Kidney (tissue), 14 donors: Measurements from ENCODE around the gene DNASE1L1. TPM values are rescaled to one million over a fixed set of nuclear protein-coding genes. Genes with fewer than 3 reads are reported as not detected.
A peak's percentile ranks its signal among the peaks of the same experiment; 100 is the strongest.

Experiments
- DNase-seq, 5 donors: peaks; one replicate each; pipeline ENCODE4 v3.0.0-alpha.2; 2013 to 2020
- FAIRE-seq: peaks from 2 replicates; lab custom pipeline; 2012; peaks lifted over from hg19 to GRCh38; lab: Jason Lieb, UNC
- H3K27ac ChIP-seq, 2 donors: one replicate each; pipeline ENCODE4 v1.7.0; 2013; ENCODE audit warnings: low read depth in 2 of 2, low read length in 2 of 2, inconsistent platforms in 1 of 2
- H3K27me3 ChIP-seq: one replicate; pipeline ENCODE4 v1.7.1; 2013; ENCODE audit warnings: low read length, inconsistent platforms; ENCODE audit not compliant: control insufficient read depth, insufficient read depth
- H3K36me3 ChIP-seq, 3 donors: one replicate each; pipeline versions ENCODE4 v1.7.0 to v1.7.1; 2013; ENCODE audit warnings: low read length in 3 of 3, control low read depth in 1 of 3, inconsistent platforms in 1 of 3; ENCODE audit not compliant: insufficient read depth in 3 of 3, control insufficient read depth in 2 of 3
- H3K4me1 ChIP-seq, 3 donors: one replicate each; pipeline versions ENCODE4 v1.7.0 to v1.7.1; 2013; ENCODE audit warnings: low read length in 3 of 3, inconsistent platforms in 1 of 3, low read depth in 1 of 3; ENCODE audit not compliant: control insufficient read depth in 2 of 3, insufficient read depth in 2 of 3
- H3K4me3 ChIP-seq, 3 donors: one replicate each; pipeline versions ENCODE4 v1.7.0 to v1.8.1; 2013; ENCODE audit warnings: low read length in 3 of 3, control low read depth in 1 of 3, inconsistent platforms in 1 of 3
- H3K9ac ChIP-seq, 3 donors: one replicate each; pipeline versions ENCODE4 v1.7.0 to v1.7.1; 2013; ENCODE audit warnings: low read length in 3 of 3, control low read depth in 1 of 3, inconsistent platforms in 1 of 3
- H3K9me3 ChIP-seq, 3 donors: one replicate each; pipeline versions ENCODE4 v1.7.0 to v1.7.1; 2013; ENCODE audit warnings: low read length in 3 of 3, control low read depth in 1 of 3, inconsistent platforms in 1 of 3; ENCODE audit not compliant: control insufficient read depth in 2 of 3, insufficient read depth in 1 of 3
- intact Hi-C: fragments of 100-400 bp; cut with DNase I; formaldehyde crosslinking; loops from one replicate; pipeline ENCODE4 v1.11.1; 2022
- polyA plus RNA-seq: library from polyadenylated mRNA; stranded (reverse); fragments of 350-450 nt; fragmentation: Illumina TruSeq; extraction: RNeasy Lipid Tissue Mini Kit (QIAGEN cat#74804); gene quantifications from one replicate; pipeline ENCODE4 v1.2.3, GENCODE V29; 2014; ENCODE audit warnings: low read depth, low replicate concordance; ENCODE audit not compliant: insufficient read depth
- total RNA-seq: library from RNA; stranded (reverse); fragmentation: NEBNext Ultra II Directional; extraction: Animal tissue kit (Norgen Biotek cat#: 25700); gene quantifications from one replicate; pipeline ENCODE4 v1.2.1, GENCODE V29; 2021
- TF ChIP-seq, protein P1 (sequence below): IDR thresholded peaks from 3 replicates; pipeline ENCODE4 v1.5.1; 2012; ENCODE audit warnings: mild to moderate bottlenecking, moderate library complexity, borderline replicate concordance; ENCODE audit not compliant: insufficient read depth; ENCODE audit errors: extremely low read depth
- donor health status: control.
- donor health status: control.
- donor health status: control.
- donor health status: control.
- donor health status: control.
- donor health status: DM: yes; HTN: yes; CAD: no.
- donor health status: Normal renal cell carcinoma (clear cell type).

DNASE1L1 gene
- total and polyA plus RNA-seq, 2 donors from 2014 or later = 28.0 to 33.8 TPM

DNA sequence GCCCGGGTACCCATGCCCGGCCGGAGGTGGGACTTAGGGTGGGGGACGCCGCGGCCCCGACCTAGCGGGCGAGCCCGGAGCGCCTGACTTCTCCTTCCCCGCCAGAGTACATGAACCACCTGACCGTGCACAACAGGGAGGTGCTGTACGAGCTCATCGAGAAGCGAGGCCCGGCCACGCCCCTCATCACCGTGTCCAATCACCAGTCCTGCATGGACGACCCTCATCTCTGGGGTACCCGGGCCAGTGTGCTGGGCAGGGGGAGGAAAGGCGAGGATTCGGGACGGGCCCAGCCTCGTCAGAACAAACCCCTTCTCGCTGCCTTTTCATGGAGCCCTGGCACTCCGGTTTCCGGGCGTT is 2.9 kb upstream of the DNASE1L1 start:
- DNase-seq = peak; percentile 63 to 85 (median 77)
- FAIRE-seq = no peak
- Histone ChIP-seq H3K9me3 (no peaks in the 10 kb centered on the region), H3K36me3 (no peaks in the 10 kb centered on the region), H3K4me3 (peak overlapping the region in 2 of 3 donors; percentile 45 to 63), H3K27ac (peak overlapping the region; percentile 83 to 90), H3K4me1 (peaks cover 0 to 6% (median 0%) of the 10 kb centered on the region in 3 donors), H3K27me3 (no peaks in the 10 kb centered on the region), H3K9ac (peak overlapping the region in 2 of 3 donors; percentile 46 to 48)
- TF ChIP-seq, protein P1, sequence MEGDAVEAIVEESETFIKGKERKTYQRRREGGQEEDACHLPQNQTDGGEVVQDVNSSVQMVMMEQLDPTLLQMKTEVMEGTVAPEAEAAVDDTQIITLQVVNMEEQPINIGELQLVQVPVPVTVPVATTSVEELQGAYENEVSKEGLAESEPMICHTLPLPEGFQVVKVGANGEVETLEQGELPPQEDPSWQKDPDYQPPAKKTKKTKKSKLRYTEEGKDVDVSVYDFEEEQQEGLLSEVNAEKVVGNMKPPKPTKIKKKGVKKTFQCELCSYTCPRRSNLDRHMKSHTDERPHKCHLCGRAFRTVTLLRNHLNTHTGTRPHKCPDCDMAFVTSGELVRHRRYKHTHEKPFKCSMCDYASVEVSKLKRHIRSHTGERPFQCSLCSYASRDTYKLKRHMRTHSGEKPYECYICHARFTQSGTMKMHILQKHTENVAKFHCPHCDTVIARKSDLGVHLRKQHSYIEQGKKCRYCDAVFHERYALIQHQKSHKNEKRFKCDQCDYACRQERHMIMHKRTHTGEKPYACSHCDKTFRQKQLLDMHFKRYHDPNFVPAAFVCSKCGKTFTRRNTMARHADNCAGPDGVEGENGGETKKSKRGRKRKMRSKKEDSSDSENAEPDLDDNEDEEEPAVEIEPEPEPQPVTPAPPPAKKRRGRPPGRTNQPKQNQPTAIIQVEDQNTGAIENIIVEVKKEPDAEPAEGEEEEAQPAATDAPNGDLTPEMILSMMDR = no peak
- intact Hi-C loops = no loop called here

DNA sequence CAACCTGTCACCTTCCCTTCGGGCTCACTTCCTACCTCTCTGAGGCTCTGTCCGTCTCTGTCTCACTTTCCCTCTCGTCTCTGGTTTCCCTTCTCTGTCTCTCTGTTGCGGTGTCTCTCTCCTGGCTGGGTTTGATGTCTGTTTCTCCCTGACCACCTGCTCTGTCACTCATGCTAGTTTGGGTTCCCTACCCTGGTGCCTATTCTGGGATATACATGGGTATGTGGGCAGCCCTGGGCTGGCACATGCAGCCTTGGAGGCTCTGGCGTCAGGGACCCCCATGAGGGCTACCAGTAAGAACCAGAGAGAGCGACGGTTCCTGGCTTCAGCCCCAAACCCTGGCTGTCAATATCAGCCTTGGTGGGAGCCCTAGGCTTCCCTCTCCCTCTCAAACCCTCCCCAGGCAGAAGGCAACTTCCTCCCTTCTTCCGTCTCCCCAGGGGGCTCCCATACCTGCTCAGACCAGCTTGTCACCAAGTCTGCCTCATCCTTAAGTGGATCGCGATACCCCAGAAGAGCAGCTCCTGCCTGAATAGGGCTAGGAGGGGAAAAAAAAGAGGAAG is 314 bp downstream of the DNASE1L1 start:
- H3K4me1 ChIP-seq = peaks cover 0 to 6% (median 0%) of the 10 kb centered on the region in 3 donors
- peak overlapping the region in 1 of 3 donors; percentile 55 for H3K9ac ChIP-seq
- FAIRE-seq = no peak
- no peaks in the 10 kb centered on the region for H3K9me3 ChIP-seq
- intact Hi-C loops = no loop called here
- H3K36me3 ChIP-seq = no peaks in the 10 kb centered on the region
- DNase-seq = no peak
- H3K27me3 ChIP-seq = no peaks in the 10 kb centered on the region
- H3K4me3 ChIP-seq = peak overlapping the region in 2 of 3 donors; percentile 29 to 35
- TF ChIP-seq, protein P1 = no peak
- peak overlapping the region; percentile 47 to 55 for H3K27ac ChIP-seq

DNA sequence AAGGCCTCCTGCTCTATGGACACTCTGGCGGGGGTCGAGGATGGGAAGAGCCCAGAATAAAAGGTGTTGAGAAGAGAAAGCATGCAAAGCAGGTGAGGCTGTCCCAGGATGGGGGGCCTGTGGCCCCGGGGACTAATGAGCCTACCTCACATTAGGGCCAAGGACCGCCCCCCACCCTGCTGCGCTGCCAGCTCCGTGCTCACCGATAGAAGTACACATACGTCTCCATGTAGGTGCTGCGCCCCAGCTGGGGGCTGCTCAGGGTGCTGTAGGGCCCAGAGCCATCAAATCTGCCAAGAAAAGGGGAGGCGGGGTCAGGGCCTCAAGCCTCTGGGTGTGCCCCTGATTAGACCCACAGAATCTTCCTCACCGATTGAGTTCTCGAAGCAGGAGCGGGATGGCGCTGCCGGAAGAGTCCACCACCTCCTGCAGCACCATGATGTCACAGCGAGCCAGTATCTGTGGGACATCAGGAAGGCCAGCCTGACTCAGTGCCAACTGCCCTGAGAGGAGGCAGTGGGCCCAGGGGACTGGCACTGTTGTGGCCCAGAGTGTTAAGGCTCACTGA is 4.3 kb downstream of the DNASE1L1 start:
- Histone ChIP-seq H3K9me3 (no peaks in the 10 kb centered on the region), H3K27ac (no peak overlapping the region), H3K36me3 (peaks cover 0 to 10% (median 6%) of the 10 kb centered on the region in 3 donors), H3K4me3 (no peak overlapping the region), H3K4me1 (peaks cover 0 to 10% (median 4%) of the 10 kb centered on the region in 3 donors), H3K9ac (no peak overlapping the region), H3K27me3 (no peaks in the 10 kb centered on the region)
- FAIRE-seq = no peak
- TF ChIP-seq, protein P1 = no peak
- intact Hi-C loops = no loop called here
- DNase-seq = peak in 1 of 5 donors; percentile 57
